Measurements from ENCODE around the gene RAMACL. TPM values are rescaled to one million over a fixed set of nuclear protein-coding genes. Genes with fewer than 3 reads are reported as not detected.

The RAMACL gene
- total RNA-seq, 1 experiment from 2014 or later, result 0.13 TPM

- no TSS peak for BruUV-seq (replicated peaks)
- Histone ChIP-seq H3K27ac (ENCODE audit: low read length) (no peak overlapping the region), H3K4me1 (ENCODE audit: control insufficient read depth, insufficient read depth, low read length) (no peaks in the 10 kb centered on the region), H3K36me3 (ENCODE audit: control insufficient read depth, insufficient read depth, low read length) (no peaks in the 10 kb centered on the region), H3K9me3 (ENCODE audit: control insufficient read depth, insufficient read depth, low read depth, low read length) (no peaks in the 10 kb centered on the region), H3K4me3 (ENCODE audit: low read depth in 2 of 2, low read length in 2 of 2) (no peak overlapping the region), H3K27me3 (ENCODE audit: control insufficient read depth, insufficient read depth, low read length) (no peaks in the 10 kb centered on the region; the same call in 1 of the 2 replicates)
- in situ Hi-C loops (cut with HindIII; ENCODE audit: low pct_unique_long_range_greater_than_20kb, low sequenced_read_pairs), result no loop called here
- intact Hi-C loops (cut with micrococcal nuclease; ENCODE audit: unreplicated experiment), result no loop called here
- POLR2A ChIA-PET, result no interaction called here
- TF ChIP-seq POLR2AphosphoS5 (IDR thresholded peaks at IDR 0.05; ENCODE audit: low read depth, low read length) (no peak), SIN3A (IDR thresholded peaks at IDR 0.05; ENCODE audit: borderline replicate concordance, insufficient read depth, low read depth, low read length) (no peak), TCF7L2 (IDR thresholded peaks at IDR 0.05; ENCODE audit: low read depth, low read length) (no peak)
- TF ChIP-seq, protein P1, sequence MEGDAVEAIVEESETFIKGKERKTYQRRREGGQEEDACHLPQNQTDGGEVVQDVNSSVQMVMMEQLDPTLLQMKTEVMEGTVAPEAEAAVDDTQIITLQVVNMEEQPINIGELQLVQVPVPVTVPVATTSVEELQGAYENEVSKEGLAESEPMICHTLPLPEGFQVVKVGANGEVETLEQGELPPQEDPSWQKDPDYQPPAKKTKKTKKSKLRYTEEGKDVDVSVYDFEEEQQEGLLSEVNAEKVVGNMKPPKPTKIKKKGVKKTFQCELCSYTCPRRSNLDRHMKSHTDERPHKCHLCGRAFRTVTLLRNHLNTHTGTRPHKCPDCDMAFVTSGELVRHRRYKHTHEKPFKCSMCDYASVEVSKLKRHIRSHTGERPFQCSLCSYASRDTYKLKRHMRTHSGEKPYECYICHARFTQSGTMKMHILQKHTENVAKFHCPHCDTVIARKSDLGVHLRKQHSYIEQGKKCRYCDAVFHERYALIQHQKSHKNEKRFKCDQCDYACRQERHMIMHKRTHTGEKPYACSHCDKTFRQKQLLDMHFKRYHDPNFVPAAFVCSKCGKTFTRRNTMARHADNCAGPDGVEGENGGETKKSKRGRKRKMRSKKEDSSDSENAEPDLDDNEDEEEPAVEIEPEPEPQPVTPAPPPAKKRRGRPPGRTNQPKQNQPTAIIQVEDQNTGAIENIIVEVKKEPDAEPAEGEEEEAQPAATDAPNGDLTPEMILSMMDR (IDR thresholded peaks at IDR 0.05), result no peak
- DNase-seq (ENCODE audit: low read depth, low spot score) (no peak), ATAC-seq (no peak)
- CTCF ChIA-PET, result no interaction called here
Observed at GRCh38 chr6:166589337-166589731, 2.9 kb upstream of the RAMACL start.

DNA sequence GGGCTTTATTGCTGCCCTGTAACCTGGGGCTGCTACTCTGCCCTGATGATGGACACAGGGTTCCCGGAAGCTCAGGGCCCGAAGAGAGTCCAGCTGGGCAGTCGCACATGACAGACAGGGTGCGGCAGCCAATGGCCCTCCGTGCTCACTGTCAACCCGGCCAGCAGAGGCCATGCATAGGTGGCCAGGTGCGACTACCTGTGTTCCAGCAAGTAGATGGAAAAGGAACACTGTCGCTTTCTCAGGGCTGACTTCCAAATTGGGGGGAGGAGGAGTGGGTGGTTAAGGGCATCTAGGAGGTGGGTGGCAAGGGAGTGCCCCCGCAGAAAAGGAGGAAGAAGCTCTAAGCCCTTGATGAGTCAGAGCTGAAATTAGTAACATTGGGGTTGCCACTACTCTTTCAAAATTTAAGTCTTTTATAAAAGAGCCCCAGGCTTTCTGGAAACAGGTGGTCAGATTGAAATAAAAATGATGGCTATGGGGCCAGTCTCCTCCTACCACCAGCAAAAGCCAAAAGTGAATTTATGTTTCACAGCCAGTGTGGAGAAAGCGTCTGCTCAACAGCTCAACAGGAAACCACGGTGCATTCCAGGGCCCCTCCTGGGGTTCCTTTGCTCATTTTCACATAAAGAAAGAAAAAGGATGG, 2.3 kb upstream of the RAMACL start:
- DNase-seq (ENCODE audit: low read depth, low spot score), result no peak
- TF ChIP-seq POLR2AphosphoS5 (IDR thresholded peaks at IDR 0.05; ENCODE audit: low read depth, low read length) (no peak), REST (IDR thresholded peaks at IDR 0.05; ENCODE audit: insufficient read depth in 1 of 2, low read depth in 2 of 2, low read length in 1 of 2) (no peak), SIN3A (IDR thresholded peaks at IDR 0.05; ENCODE audit: borderline replicate concordance, insufficient read depth, low read depth, low read length) (no peak), TCF7L2 (IDR thresholded peaks at IDR 0.05; ENCODE audit: low read depth, low read length) (no peak)
- TF ChIP-seq, protein P1 (IDR thresholded peaks at IDR 0.05), result no peak
- Histone ChIP-seq H3K27ac (ENCODE audit: low read length) (no peak overlapping the region), H3K36me3 (ENCODE audit: control insufficient read depth, insufficient read depth, low read length) (no peaks in the 10 kb centered on the region), H3K4me3 (ENCODE audit: low read depth in 2 of 2, low read length in 2 of 2) (no peak overlapping the region), H3K4me1 (ENCODE audit: control insufficient read depth, insufficient read depth, low read length) (no peaks in the 10 kb centered on the region), H3K9me3 (ENCODE audit: control insufficient read depth, insufficient read depth, low read depth, low read length) (no peaks in the 10 kb centered on the region), H3K27me3 (ENCODE audit: control insufficient read depth, insufficient read depth, low read length) (no peaks in the 10 kb centered on the region; the same call in 1 of the 2 replicates)
- CTCF ChIA-PET, result no interaction called here
- no TSS peak for BruUV-seq (replicated peaks)
- POLR2A ChIA-PET, result no interaction called here
- in situ Hi-C loops (cut with HindIII; ENCODE audit: low pct_unique_long_range_greater_than_20kb, low sequenced_read_pairs), result no loop called here
- no peak for ATAC-seq
- intact Hi-C loops (cut with micrococcal nuclease; ENCODE audit: unreplicated experiment), result no loop called here
